ENCODE measurements around the gene ADIPOQ.

DNA sequence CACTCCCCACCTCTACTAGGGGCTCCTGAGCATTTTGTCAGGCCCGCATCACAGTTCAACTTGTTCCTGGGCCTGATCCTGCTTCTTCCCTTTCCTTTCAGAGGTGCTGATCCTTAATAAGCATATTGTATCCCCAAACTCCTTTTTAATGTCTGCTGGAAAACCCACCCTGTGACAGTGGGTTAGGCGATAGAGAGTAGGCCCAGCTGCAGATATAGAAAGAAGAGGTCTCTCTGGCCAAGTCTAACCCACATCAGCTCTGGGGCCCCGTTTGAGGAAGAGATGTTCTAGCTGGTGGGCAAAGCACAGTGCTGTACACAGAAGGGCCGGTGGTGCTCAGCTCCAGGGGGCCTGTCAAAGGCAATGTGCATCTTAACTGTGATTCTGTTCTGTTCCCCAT, 53.5 kb downstream of the ADIPOQ start:
- TF ChIP-seq, protein P1, sequence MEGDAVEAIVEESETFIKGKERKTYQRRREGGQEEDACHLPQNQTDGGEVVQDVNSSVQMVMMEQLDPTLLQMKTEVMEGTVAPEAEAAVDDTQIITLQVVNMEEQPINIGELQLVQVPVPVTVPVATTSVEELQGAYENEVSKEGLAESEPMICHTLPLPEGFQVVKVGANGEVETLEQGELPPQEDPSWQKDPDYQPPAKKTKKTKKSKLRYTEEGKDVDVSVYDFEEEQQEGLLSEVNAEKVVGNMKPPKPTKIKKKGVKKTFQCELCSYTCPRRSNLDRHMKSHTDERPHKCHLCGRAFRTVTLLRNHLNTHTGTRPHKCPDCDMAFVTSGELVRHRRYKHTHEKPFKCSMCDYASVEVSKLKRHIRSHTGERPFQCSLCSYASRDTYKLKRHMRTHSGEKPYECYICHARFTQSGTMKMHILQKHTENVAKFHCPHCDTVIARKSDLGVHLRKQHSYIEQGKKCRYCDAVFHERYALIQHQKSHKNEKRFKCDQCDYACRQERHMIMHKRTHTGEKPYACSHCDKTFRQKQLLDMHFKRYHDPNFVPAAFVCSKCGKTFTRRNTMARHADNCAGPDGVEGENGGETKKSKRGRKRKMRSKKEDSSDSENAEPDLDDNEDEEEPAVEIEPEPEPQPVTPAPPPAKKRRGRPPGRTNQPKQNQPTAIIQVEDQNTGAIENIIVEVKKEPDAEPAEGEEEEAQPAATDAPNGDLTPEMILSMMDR (IDR thresholded peaks at IDR 0.05) = no peak
- TF ChIP-seq POLR2A (IDR thresholded peaks at IDR 0.05) = no peak
